Mesenteric fat pad (tissue), 1 donor: ENCODE data around the gene PDE4A. TPM values are rescaled to one million over a fixed set of nuclear protein-coding genes. Genes with fewer than 3 reads are reported as not detected.
A peak's percentile ranks its signal among the peaks of the same experiment; 100 is the strongest.
"Not testable (repeated sequence)": the region's sequence is repeated elsewhere in the genome, so short reads cannot be mapped to it uniquely, and the experiment has no call there.

Source experiments
- DNase-seq: peaks from one replicate; pipeline ENCODE4 v3.0.0-alpha.2; 2020; ENCODE audit warnings: low spot score
- total RNA-seq: library from RNA; stranded (reverse); fragmentation: NEBNext Ultra II Directional; extraction: Animal tissue kit (Norgen Biotek cat#: 25700); gene quantifications from one replicate; pipeline ENCODE4 v1.2.1, GENCODE V29; 2021
- donor health status: DM: yes; HTN: yes; CAD: no.

PDE4A gene
- total RNA-seq, 1 donor from 2014 or later: 28.5 TPM

DNA sequence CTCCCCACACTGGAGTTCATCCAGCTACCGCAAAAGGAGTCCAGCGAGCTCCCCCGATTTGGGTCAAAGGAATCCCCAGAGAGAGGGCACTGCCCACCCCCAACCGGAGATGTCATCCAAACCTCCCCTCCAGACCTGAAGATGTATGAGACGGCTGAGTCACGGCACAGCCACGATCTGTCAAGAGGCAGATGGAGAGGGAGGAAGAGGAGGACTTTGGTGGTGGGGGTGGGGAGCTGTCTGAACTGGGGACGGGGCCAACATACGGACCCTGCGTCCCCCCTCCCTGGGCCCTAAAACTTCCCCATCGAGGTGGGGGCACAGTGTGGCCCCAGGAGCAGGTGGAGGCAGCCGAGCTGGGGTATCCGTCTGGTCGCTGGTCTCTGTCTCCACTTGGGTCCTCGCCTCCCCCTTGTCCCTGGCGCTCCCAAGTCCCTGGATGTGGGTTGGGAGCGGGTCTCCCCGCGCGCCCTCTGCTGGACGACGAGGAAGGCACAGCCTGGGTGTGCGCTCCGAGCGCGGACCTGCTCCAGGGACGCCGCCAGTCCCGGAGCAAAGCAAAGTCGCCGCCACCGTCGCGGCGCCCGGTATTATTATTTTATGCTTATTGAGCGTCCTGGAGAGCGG is 3.8 kb downstream of the PDE4A start:
- DNase-seq: peak; percentile 94

- no peak for DNase-seq
Measured at GRCh38 chr19:10427169-10427568, 6.8 kb downstream of the PDE4A start.

- no peak for DNase-seq
Measured at GRCh38 chr19:10428996-10429381, 8.7 kb downstream of the PDE4A start.

GRCh38 chr19:10430505-10431253 is 10.3 kb downstream of the PDE4A start:
- DNase-seq: no peak

DNA sequence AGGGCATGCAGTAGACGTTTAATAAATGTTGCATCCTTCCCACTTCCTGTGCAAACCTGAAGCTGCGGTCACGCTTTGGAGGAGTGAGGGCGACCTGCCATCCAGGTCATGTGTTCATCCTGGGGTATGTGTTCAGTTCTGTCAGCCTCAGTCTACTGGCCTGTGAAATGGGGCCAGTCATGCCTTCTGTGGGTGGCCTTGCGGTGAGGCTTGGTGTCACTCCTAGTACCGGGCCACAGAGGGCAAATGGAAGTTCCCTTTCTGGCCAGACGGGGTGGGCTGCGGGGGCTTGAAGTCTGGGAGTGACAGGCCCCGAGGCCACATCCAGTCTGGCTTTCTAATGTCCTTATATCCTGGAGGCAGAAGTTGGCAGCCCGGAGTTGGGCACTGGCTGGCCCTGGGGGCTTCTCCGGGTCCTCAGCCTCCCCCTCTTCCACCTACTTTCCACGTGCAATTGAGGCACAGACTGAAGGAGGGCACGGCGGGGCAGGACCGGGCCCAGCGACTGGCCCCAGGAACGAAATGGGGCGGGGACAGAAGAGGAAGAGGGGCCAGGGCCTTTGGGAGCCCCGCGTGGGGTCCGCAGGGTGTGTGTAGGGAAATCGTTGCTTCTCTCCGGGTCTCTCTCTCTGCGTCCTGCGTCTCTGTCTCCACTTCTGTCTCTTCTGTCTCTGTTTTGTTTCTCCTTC is 11.1 kb downstream of the PDE4A start:
- DNase-seq: no peak

DNA sequence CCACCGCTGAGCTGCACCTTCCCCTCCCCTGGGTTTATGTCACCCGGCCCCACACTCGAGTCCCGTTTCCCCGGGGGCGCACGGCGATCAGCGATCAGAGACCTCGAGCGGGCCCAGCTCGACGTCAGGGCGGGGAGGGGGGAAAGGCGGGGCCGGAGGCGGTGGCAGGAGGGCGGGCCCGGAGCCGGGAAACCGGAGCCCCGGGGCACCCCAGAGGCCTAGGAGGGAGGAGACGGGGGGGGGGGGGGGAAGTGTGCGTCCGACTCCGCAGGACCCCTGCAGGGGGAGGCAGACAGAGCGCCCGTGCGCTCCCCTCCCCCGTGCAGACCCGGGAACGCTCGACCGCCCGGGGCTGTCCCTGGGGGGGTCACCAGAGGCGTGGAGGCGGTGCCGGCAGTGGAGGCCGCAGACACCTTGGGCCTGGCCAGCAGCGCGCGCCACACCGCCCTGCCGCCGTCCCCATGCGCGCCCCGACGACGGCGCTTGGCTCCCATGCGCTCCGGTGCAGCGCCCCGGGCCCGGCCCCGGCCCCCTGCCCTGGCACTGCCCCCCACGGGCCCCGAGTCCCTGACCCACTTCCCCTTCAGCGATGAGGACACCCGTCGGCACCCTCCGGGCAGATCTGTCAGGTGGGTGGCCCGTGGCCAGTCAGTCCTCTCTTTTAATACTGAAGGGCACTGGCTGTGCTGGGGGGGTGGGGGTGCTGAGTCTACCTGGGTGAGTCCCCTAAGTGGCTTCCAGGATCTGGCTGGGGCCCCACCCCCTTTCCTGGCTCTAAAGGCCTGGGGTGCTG is 11.8 kb downstream of the PDE4A start:
- DNase-seq: no peak

DNA sequence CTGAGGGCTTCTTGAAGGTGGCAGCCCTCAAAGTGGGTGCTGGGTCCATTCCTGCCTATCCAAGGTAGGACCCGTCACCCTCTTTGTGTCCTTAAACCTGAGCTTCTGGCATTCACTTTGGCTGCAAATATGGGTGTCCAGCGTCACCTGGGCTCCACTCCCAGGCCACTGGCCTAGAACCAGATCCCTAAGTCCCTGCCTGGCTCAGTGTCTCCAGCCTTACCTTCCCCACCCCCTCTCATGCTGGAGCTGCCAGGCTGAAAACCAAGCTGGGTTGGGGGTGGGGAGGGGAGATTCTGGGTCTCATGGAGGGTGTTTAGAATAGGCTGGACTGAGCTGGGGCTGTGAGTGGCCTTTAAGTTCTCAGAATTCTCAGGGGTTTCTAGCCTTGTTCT is 12.4 kb downstream of the PDE4A start:
- DNase-seq: no peak

GRCh38 chr19:10433131-10433536 is 12.8 kb downstream of the PDE4A start:
- no peak for DNase-seq

GRCh38 chr19:10439588-10439987 is 19.2 kb downstream of the PDE4A start:
- no peak for DNase-seq

DNA sequence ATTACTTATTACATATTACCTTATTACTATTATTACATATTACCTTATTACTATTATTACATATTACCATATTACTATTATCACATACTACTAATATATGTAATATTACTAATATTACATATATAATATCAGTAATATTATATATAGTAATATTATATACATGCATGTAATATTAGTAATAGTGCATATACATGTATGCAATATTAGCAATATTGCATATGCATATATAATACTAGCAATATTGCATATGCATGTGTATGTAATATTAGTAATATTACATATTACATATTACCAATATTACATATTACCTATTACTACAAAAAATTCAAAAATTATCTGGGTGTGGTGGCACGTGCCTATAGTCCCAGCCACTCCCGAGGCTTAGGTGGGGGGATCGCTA is 22.4 kb downstream of the PDE4A start:
- DNase-seq: no peak

GRCh38 chr19:10449037-10449436 is 28.7 kb downstream of the PDE4A start:
- DNase-seq: no peak

- no peak for DNase-seq
Measured at GRCh38 chr19:10450191-10450852, 30.0 kb downstream of the PDE4A start.

- no peak for DNase-seq
Measured at GRCh38 chr19:10450853-10451609, 30.7 kb downstream of the PDE4A start.

DNA sequence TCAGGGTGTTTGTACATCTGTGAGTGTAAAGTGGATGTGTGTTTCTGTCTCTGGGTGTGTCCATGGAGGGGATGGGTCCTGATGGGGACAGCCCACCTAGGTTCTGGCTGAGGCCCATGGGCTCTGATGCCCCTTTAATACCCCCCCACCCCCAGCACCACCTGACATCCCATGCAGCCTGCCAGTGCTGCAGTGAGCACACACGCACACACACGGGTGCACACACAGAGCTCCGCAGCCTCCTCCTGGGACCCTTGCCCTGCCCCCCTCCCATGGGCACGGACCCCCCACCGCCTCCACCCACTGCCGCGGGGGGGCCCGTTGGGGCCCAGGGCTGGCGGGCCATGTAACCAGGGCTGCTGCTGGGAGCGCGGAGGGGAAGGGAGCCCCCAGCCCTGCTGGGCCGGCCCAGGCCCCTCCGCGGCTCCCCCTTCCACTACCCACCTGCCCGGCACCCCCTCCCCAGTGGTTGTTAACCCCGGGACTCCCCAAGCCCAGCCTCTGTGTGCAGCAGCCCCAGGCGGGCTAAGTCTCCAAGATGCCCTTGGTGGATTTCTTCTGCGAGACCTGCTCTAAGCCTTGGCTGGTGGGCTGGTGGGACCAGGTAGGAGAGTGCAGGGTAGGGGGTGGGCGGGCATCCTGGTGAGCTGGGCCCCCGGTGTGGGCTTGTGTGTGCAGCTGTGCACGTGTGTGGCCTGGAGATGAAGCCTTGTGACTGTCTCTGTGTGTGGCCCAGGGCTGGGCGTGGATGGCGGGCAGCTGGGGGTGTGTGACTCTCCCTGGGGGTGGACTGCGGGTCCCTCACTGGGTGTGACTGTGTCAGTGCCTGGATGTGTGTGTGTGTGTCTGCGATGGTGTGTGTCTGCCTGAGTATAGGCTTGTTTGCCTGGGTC is 32.6 kb downstream of the PDE4A start:
- no peak for DNase-seq

- DNase-seq: no peak
Measured at GRCh38 chr19:10453852-10454251, 33.5 kb downstream of the PDE4A start.

GRCh38 chr19:10454267-10454666 is 33.9 kb downstream of the PDE4A start:
- no peak for DNase-seq

GRCh38 chr19:10458733-10459132 is 38.4 kb downstream of the PDE4A start:
- DNase-seq: not testable (repeated sequence)

DNA sequence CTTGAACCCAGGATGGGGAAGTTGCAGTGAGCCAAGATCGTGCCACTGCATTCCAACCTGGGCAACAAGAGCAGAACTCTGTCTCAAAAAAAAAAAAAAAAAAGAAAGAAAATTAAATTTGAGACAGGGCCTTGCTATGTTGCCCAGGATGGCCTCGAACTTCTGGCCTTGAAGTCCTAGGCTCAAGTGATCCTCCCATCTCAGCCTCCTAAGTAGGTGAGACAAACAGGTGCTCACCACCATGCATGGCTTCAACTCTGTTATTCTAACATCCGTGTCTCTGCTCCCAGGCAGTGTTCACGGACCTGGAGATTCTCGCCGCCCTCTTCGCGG is 40.3 kb downstream of the PDE4A start:
- no peak for DNase-seq
